Kidney (tissue), 14 donors: ENCODE results near the gene GMEB2. TPM values are rescaled to one million over a fixed set of nuclear protein-coding genes. Genes with fewer than 3 reads are reported as not detected.

Experiments
- DNase-seq, 5 donors: peaks; one replicate each; pipeline ENCODE4 v3.0.0-alpha.2; 2013 to 2020
- FAIRE-seq: peaks from 2 replicates; lab custom pipeline; 2012; peaks lifted over from hg19 to GRCh38; lab: Jason Lieb, UNC
- H3K27ac ChIP-seq, 2 donors: one replicate each; pipeline ENCODE4 v1.7.0; 2013; ENCODE audit warnings: low read depth in 2 of 2, low read length in 2 of 2, inconsistent platforms in 1 of 2
- H3K27me3 ChIP-seq: one replicate; pipeline ENCODE4 v1.7.1; 2013; ENCODE audit warnings: low read length, inconsistent platforms; ENCODE audit not compliant: control insufficient read depth, insufficient read depth
- H3K36me3 ChIP-seq, 3 donors: one replicate each; pipeline versions ENCODE4 v1.7.0 to v1.7.1; 2013; ENCODE audit warnings: low read length in 3 of 3, control low read depth in 1 of 3, inconsistent platforms in 1 of 3; ENCODE audit not compliant: insufficient read depth in 3 of 3, control insufficient read depth in 2 of 3
- H3K4me1 ChIP-seq, 3 donors: one replicate each; pipeline versions ENCODE4 v1.7.0 to v1.7.1; 2013; ENCODE audit warnings: low read length in 3 of 3, inconsistent platforms in 1 of 3, low read depth in 1 of 3; ENCODE audit not compliant: control insufficient read depth in 2 of 3, insufficient read depth in 2 of 3
- H3K4me3 ChIP-seq, 3 donors: one replicate each; pipeline versions ENCODE4 v1.7.0 to v1.8.1; 2013; ENCODE audit warnings: low read length in 3 of 3, control low read depth in 1 of 3, inconsistent platforms in 1 of 3
- H3K9ac ChIP-seq, 3 donors: one replicate each; pipeline versions ENCODE4 v1.7.0 to v1.7.1; 2013; ENCODE audit warnings: low read length in 3 of 3, control low read depth in 1 of 3, inconsistent platforms in 1 of 3
- H3K9me3 ChIP-seq, 3 donors: one replicate each; pipeline versions ENCODE4 v1.7.0 to v1.7.1; 2013; ENCODE audit warnings: low read length in 3 of 3, control low read depth in 1 of 3, inconsistent platforms in 1 of 3; ENCODE audit not compliant: control insufficient read depth in 2 of 3, insufficient read depth in 1 of 3
- CTCF ChIP-seq: IDR thresholded peaks from 3 replicates; pipeline ENCODE4 v1.5.1; 2012; ENCODE audit warnings: mild to moderate bottlenecking, moderate library complexity, borderline replicate concordance; ENCODE audit not compliant: insufficient read depth; ENCODE audit errors: extremely low read depth
- intact Hi-C: fragments of 100-400 bp; cut with DNase I; formaldehyde crosslinking; loops from one replicate; pipeline ENCODE4 v1.11.1; 2022
- polyA plus RNA-seq: library from polyadenylated mRNA; stranded (reverse); fragments of 350-450 nt; fragmentation: Illumina TruSeq; extraction: RNeasy Lipid Tissue Mini Kit (QIAGEN cat#74804); gene quantifications from one replicate; pipeline ENCODE4 v1.2.3, GENCODE V29; 2014; ENCODE audit warnings: low read depth, low replicate concordance; ENCODE audit not compliant: insufficient read depth
- total RNA-seq: library from RNA; stranded (reverse); fragmentation: NEBNext Ultra II Directional; extraction: Animal tissue kit (Norgen Biotek cat#: 25700); gene quantifications from one replicate; pipeline ENCODE4 v1.2.1, GENCODE V29; 2021
- donor health status: control.
- donor health status: control.
- donor health status: control.
- donor health status: control.
- donor health status: control.
- donor health status: DM: yes; HTN: yes; CAD: no.
- donor health status: Normal renal cell carcinoma (clear cell type).

GMEB2 gene
- total and polyA plus RNA-seq, 2 donors from 2014 or later = 6.1 to 13.4 TPM

DNA sequence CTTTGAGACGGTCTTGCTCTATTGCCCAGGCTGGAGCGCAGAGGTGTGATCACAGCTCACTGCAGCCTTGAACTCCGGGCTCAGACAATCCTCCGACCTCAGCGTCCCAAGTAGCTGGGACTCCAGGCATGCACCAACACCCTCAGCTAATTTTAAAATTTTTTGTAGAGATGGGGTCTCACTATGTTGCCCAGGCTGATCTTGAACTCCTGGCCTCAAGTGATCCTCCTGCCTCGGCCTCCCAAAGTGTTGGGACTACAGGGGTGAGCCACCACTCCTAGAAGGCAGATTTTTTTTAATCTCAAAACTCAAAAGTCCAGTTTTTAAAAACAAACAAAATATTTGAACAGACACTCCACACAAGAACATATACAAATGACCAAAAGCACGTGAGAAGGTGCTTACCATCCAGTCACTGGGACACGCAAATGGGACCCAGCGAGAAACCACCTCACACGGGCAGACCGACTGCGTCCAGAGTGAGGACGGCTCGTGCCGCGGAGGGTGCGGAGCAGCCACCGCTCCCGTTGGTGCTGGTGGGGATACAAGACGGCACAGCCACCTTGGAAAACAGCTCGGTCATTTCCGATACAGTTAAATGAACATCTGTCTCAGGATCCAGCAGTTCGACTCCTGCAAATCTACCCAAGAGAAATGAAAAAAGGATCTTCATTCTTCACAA, 44.4 kb downstream of the GMEB2 start:
- H3K4me3 ChIP-seq = no peak overlapping the region
- intact Hi-C loops = no loop called here
- no peaks in the 10 kb centered on the region for H3K27me3 ChIP-seq
- H3K9ac ChIP-seq = no peak overlapping the region
- H3K9me3 ChIP-seq = no peaks in the 10 kb centered on the region
- DNase-seq = no peak
- FAIRE-seq = no peak
- H3K36me3 ChIP-seq = no peaks in the 10 kb centered on the region
- H3K4me1 ChIP-seq = no peaks in the 10 kb centered on the region
- no peak overlapping the region for H3K27ac ChIP-seq
- no peak for TF ChIP-seq CTCF

- FAIRE-seq = no peak
- DNase-seq = peak in 4 of 5 donors; percentile 63 to 72 (median 68)
- H3K9me3 ChIP-seq = no peaks in the 10 kb centered on the region
- H3K27me3 ChIP-seq = no peaks in the 10 kb centered on the region
- H3K9ac ChIP-seq = no peak overlapping the region
- H3K36me3 ChIP-seq = no peaks in the 10 kb centered on the region
- peak; percentile 30 for TF ChIP-seq CTCF
- no peak overlapping the region for H3K4me3 ChIP-seq
- intact Hi-C loops = no loop called here
- no peaks in the 10 kb centered on the region for H3K4me1 ChIP-seq
- no peak overlapping the region for H3K27ac ChIP-seq
Measured at GRCh38 chr20:63580796-63581461, 46.0 kb downstream of the GMEB2 start.

- Histone ChIP-seq H3K27me3 (no peaks in the 10 kb centered on the region), H3K9ac (no peak overlapping the region), H3K4me3 (no peak overlapping the region), H3K36me3 (no peaks in the 10 kb centered on the region), H3K27ac (no peak overlapping the region), H3K4me1 (peaks cover 0 to 2% (median 0%) of the 10 kb centered on the region in 3 donors), H3K9me3 (no peaks in the 10 kb centered on the region)
- intact Hi-C loops = no loop called here
- peak in 1 of 5 donors; percentile 12 for DNase-seq
- no peak for FAIRE-seq
- no peak for TF ChIP-seq CTCF
Measured at GRCh38 chr20:63579017-63579694, 47.7 kb downstream of the GMEB2 start.
